Hepatic stellate cell (primary cell): Measurements from ENCODE around the gene PHPT1.
"Not testable (repeated sequence)": the region's sequence is repeated elsewhere in the genome, so short reads cannot be mapped to it uniquely, and the experiment has no call there.

Source experiments
- DNase-seq: peaks from one replicate; pipeline ENCODE4 v3.0.0; 2011; ENCODE audit warnings: low spot score

PHPT1 gene

DNA sequence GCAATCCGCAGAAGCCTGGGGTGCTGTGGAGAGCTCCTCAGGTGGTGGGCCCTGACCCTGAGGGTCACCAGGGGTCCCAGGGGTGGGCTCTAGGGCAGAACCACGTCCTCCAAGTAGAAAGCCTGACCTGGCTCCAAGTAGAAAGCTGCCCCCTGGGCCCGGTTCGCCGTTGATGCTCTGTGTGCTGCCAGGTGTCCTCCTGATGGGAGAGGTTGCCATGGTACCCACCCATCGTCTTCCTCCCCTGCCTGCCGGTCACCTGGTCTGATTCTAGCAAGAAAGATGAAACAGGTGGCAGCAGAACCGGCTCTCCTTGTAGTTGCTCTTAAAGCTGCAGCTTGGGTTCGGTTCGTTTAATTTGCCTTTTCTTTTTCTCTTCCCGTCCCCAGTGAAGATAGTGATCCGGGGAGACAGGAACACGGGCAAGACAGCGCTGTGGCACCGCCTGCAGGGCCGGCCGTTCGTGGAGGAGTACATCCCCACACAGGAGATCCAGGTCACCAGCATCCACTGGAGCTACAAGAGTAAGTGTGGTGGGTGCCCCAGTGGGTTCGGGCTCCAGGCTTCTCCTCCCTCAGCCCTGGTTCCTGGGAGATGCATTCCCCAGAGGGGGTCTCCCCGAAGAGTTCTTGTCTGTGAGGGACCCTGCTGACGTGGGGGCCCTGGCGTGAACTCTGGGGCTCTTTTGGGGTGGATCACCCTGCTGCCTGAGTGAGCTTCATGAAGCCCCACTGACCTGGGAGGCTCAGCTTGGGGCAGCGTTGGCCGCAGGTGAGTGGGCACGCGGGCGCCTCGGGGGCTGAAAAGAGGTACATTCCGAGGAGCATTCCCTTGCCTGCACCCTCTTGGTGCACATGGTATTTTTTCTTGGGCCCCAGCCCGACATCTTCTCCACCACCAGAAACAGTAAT is 25.8 kb upstream of the PHPT1 start:
- DNase-seq = no peak

DNA sequence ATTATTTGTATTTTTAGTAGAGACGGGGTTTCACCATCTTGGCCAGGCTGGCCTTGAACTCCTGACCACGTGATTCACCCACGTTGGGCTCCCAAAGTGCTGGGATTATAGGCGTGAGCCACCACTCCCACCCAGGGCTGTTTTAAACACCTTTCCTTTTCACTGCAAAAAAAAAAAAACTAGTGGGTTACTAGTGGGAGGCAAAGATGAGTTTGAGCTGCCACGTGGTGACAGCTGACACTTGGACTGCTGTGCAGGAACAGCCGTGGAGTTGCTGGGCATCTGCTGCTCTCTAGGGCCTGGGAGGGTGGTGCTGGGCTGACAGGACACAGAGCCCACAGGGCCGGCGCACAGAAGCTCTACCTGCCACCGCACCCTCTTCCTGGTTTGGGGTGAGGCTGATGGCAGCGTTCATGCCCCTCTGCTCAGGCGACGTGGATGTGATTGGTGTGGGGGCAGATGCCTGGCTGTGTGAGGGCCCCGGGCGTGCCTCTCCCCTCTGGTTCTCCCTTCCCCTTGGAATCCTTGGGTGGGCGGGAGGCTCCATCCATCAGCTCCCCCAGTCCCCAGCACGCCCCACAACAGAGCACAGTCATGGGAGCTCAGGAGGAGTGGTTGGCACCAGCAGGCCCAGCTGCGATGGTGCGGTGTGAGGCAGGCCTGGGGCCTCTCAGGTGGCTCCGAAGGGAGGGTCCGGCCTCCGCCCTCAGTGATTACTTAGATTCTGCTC is 24.5 kb upstream of the PHPT1 start:
- DNase-seq = no peak

DNA sequence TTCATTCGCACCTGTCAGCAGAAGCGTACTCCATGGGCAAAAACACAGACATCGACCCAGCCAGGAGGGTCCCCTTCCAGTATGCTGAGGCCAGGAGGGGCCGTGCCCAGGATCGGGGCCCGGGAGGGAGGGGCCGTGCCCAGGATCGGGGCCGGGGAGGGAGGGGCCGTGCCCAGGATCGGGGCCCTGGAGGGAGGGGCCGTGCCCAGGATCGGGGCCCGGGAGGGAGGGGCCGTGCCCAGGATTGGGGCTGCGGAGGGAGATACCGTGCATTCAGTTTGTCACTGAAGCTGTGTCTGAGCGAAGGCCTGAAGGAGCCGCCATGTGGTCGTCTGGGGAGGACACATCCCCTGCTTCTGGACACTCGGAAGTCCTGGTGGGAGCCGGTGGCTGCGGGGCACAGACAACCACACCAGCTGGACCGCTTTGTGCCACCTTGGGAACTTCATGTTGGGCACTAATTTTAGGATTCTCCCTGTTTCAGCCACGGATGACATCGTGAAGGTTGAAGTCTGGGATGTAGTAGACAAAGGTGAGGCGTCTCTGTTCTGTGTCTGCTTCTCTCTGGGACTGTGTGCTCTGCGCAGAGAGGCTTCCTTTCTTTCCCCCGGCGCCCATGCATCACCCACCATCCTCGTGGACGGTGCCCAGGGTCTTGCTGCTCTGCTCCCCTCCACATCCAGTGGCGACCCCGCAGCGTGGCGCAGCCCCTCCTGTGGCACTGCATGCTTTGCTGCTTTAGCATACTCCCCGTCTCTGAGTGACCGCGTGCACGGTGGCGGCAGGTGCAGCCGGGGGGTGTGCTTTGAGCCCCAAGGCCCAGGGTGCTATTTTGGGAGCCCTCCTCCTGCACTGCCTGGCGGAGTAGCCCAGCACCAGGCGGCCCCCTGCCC is 23.7 kb upstream of the PHPT1 start:
- DNase-seq = no peak

DNA sequence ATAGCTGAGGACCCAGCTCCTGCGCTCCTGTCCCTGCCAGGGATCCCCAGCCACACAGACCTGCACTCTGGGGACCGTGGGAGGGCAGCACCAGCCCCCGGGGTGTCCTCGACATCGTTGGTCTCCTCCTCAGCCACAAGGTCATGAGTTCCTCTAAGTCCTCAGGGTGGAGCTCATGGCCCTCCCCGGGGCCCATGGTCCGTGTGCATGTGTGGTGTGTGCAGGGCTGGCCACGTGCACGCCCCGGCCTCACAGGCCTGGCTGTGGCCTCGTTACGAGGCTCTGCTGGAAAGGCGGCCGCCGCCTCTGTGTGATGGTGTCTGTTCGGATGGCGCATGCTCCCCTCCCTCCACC is 23.0 kb upstream of the PHPT1 start:
- DNase-seq = no peak

DNA sequence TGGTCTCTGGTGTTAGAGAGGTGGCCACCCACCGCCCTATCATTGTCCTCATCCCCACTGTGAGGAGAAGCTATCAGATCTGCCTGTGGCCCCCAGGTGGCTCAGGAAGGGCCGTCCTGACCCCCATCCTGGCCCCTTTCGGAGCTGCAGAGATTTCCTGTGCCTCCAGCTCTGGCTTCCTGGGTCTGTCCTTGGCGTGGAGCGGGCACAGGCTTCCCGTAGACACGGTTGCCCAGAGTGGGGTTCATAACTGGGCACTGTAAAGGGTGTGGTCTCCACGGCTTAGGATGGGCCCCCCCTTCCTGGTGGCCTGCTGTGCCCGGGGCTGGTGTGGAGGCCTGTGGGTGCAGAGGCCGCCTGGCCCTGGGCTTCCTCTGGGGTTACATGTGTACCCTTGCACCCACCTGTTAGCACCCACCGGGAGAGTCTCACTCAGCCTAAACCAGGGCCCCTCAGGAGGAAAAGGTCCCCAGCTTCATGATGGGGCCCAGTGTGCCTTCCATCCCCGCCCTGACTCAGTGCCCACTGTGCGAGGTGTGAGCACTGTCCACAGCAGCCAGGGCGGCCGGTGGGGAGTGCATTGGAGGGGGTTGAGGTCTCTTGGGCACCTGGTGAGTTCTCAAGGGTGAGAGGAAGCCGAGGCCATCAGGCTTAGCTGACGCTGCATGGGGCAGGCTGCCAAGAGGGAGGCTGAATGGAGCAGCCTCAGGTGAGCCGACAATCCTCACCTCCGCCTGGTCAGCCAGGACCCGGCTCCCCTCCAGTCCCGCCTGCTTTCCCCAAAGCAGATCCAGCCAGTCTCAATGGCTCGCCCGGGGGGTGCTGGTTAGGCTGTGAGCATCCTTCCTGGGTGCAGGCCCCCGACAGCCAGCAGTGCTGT is 22.3 kb upstream of the PHPT1 start:
- no peak for DNase-seq

DNA sequence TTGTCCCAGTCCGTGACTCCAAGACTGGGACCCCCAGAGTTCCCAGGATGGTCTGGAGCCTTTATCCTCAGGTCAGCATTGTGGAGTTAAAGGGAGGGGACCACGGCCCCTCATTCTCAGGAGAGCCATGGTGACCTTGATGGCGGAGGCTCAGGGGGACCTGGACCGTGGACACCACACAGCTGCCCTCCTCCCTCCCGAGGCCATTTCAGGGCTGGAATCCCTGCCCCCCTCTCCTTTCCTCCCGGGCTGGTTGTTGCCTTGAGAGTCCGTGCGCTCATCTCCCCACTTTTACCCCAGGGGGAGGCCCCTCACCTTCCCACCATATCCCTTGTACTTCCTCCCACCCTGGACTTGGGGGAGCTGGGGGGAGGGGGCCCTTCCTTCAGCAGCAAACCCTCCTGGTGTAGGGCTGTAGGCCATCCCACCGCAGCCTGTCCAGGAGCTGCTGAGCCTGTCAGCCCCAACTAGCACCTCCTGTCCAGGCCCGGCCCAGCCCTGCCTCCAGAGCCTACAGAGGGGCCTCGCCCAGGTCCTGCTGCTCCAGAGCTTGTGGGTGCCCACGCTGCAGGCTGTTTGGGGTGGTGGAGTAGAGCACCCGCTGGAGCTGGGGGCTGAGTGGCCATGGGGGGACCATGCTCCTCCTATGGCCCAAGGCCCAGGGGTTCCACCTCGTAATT is 21.3 kb upstream of the PHPT1 start:
- no peak for DNase-seq

DNA sequence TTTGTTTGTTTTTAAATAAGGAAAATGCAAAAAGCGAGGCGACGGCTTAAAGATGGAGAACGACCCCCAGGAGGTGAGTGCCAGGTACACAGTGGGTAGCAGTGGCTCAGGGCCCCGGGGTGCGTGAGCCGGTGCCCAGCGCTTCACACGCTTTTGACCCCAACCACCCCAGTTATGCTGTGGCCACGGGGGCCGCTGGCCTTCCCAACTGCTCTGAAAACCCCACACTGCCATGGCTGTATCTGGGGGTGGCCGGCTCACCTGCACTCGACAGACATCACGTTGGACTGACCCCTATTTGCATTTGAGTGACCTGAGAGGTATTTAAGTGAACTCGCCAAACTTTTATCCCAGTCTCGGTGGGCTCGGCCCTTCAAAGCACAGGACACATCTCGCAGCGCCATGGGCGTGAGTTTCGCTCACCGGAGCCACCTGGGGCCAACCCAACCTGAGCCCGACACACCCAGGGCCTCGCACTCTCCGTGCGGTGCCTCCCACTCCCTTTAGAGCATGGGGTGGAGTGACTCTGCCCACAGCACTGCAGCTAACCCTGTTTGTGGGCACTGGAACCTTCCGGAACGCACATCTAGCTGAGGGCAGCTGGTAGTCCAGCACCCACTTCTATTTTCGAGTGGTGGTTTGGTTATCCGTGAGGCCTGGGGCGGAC is 20.6 kb upstream of the PHPT1 start:
- DNase-seq = no peak

DNA sequence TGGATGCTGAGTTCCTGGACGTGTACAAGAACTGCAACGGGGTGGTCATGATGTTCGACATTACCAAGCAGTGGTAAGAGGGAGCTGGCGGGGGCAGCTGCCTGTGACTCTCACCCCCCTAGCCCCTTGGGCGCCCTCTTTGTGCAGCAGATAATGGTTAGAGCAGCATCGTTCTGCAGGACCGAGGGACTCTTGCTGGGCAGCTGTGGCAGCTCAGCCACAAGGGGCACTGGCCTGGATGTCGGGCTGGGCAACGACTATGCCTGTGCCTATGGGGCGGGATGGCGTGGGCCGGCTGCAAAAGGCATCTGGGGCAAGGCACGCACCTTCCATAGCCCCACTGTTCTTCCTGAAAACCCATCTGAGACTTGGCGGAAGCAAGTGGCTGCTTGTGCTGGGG is 19.8 kb upstream of the PHPT1 start:
- no peak for DNase-seq

DNA sequence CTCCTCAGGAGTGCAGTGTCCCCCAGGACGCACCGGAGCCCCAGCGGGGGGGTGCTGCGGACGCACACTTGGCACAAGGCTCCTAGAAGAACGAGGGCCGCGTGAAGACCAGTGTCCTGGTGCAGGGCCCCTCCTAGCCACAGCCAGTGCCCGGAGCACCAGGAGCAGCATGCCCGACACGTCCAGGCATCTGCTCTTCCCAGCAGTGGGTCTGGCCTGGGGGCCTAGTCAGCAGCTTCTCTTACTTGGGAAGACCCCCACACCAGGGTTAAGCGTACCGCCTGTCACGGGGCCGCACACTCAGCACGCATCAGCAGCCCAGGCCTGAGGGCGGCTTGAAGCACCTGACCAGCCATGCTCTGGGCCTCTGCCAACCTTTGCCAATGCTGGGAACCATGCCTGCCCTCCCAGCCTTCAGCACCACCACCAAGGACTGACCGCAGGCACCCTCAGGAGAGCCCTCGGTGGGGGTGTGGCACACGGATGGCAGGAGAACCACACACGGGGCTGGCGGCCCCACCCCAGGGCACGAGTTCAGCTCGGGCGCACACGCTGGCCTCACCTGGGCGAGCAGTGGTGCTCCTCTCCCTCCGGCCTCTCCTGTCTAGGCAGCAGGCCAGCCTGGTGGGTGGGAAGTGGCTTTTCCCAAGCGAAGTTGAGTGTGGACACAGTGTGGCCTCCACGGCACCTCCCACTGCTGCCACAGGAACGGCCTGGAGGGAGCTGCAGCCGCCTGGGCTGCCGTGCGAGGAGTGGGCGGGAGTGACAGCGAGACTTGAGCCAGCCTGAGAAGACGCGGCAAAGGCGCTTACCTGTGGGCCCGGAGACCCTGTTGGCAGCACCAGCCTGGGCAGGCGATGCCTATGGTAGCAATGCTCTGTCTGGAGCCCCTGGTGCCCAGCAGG is 19.0 kb upstream of the PHPT1 start:
- DNase-seq = no peak

DNA sequence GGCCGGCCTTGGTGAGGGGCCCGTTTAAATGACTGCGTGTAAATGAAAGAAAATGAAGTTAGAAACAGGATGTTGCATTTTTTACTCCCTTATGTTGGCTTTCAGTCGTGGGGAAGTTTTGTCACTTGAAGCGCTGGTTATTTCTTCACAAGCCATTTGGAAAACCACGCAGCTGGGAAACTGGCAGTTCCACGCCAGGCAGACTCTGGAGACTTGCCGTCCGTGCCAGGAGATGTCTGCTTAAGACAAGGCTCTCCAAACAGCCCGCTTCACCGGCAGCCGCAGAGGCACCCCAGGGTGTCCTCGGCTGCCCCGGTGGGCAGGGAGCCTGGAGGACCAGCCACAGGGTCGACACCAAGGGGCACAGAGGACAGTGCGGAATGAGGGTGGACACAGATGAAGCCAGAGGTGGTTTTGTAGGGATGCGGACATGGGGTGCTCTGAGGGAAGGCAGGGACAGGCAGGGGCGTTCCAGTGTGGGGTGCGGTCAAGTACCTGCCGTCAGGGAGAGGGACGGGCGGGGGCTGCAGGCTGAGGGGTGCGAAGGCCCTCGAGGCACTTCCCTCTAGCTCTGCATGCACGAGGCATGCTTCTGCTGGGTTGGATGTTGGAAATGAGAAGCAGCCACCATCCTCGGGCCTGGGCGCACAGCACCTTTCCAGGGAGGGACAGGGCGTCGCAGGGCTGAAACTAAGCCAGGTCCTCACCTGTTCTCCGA is 18.0 kb upstream of the PHPT1 start:
- no peak for DNase-seq

DNA sequence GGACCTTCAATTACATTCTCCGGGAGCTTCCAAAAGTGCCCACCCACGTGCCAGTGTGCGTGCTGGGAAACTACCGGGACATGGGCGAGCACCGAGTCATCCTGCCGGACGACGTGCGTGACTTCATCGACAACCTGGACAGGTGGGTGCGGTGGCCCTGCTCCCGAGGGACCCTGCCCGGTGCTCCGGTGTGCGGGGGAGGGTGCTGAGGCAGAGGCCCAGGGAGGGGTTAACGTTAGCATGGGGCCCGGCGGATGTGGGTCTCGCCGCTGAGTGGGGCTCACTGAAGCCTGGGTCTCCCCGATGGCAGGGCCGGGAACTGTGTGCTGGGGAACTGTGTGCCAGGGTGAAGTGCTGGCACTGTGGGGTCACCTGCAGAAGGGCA is 17.5 kb upstream of the PHPT1 start:
- no peak for DNase-seq

DNA sequence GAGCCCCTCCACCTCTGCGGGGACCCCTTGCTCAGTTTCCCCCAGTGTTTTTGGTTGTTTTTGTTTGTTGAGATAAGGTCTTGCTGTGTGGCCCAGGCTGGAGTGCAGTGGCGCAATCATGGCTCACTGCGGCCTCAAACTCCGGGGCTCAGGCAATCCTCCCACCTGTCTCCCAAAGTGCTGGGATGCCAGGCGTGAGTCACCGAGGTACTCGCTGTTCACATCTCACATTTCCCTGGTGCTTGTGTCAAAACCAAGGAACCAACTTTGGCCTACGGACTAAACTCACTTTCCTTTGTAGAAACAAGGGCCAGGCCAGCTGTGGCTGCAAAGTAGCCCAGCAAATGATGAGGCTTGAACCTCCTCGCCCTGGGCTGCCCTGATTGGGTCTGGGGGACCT is 16.6 kb upstream of the PHPT1 start:
- DNase-seq = no peak

DNA sequence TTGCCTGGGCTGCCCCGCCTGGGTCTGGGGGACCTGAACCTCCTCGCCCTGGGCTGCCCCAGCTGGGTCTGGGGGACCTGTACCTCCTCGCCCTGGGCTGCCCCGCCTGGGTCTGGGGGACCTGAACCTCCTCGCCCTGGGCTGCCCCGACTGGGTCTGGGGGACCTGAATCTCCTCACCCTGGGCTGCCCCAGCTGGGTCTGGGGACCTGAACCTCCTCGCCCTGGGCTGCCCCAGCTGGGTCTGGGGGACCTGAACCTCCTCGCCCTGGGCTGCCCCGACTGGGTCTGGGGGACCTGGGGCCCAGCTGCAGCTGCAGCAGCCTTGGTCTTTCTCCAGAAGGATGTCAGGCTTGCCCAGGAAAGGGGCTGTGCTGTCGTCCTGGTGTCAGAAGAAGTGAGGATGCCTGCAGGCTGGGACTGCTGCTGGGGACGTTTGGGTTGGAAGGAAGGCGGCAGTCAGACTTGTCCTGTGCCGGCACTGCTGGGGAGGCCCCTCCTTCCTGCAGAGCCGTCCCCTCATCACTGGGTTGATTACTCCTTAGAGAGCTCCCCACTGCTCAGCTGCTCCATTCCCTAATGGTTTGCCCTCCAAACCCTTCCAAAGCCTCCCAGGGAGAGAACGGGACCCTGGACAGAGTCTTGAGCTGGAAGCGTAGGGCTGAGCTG is 15.7 kb upstream of the PHPT1 start:
- DNase-seq = not testable (repeated sequence)

DNA sequence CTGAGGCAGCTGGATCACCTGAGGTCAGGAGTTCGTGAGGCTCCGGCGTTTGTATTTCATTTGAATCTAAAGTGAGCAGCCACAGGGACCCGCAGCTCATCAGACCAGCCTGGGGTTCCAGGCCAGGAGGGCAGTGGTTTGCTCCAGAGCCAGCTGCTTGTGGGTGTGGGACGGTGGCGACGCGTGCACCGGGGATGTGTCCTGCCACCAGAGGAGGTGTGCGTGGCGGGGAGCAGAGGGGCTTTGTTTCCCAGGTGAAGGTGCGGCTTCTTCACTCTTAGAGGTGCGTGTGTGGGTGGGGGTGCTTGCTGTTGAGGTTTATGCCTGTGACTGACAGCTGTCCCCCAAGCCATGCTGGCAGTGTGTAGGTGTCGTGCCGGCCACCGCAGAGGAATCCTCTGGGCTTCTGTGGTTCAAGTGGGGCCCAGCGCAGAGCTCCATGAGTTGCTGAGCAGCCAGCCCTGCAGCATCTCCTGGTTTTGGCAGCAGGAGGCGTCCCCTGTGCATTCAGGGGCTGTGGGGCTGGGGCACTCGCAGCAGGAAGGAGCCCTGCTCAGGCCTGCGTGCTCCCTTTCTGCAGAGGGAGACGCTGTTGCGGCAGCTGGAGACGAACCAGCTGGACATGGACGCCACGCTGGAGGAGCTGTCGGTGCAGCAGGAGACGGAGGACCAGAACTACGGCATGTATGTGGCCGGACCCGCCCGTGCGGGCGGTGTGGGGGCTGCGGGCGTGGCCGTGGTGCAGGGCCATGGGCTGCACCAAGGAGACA is 13.9 kb upstream of the PHPT1 start:
- no peak for DNase-seq

DNA sequence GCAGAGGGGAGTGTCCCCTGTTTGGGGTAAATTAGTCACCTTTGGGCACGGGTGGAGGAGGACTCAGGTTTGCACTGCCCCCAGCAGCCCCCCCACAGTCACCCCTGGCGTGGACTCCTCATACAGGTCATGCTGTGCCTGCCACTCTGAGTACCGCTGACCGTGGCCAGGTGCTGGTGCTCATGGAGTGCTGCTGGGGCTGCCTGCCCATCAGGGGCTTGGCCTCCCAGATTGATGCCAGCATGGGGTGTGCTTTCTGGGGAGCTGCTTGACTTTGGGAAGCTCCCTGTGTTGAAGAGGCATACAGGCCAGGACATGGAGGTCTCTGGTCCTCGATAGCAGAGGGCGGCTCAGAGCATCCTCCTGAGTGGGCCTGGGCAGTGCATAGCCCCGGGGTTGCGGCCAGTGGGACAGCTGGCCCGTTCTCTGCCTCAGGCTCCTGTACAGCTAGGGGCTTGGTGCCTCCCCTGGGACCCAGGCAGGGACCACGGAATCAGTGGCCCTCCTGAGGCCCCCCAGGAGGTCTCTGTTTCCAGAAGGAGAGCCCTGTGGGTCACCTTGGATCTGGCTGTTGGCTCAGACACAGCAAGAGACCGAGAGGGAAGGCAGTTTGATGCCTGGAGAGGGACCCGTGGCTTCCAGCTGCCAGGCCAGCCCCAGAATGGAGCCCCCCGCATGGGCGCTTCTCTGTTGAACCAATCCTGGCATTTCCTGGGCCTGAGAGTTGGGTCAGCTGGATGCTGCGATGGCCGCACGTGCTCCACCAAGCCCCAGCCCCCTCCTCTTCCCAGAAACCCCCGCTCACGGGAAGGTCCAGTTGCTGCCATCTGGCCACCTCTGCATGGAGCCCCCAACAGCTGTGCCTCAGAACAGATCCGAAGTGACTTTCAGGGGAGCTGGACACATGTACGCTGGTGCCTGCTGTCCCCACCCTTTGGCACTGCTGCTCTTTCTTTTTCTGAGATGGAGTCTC is 13.0 kb upstream of the PHPT1 start:
- DNase-seq = no peak
